SKM-1 treated with dmso at 0.1 percent for 144 hours (cell line): ENCODE results near the gene HCAR3.
"Not testable (repeated sequence)": the region's sequence is repeated elsewhere in the genome, so short reads cannot be mapped to it uniquely, and the experiment has no call there.

ENCODE experiments used
- DNase-seq: peaks from one replicate; lab custom pipeline; 2025; ENCODE audit not compliant: unreplicated experiment; lab: John Stamatoyannopoulos, UW

The HCAR3 gene

DNA sequence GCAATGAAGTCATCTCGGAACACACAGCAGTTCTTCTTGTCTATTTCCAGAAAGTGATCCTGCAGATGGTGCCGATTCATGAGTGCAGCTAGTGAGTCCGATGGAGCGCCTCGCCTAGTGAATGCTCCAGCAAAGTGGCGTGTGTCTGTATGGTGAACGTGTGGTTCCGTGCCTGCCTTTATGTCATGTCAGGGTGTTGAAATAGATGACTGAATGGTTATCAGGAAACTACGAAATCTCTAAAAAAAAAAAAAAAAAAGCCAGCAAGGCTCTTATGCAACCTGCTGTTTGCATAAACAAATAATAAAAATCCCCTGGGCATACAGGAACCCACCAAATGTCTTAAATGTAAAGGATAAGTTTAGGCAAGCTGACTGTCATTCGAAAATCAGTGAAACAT, at the start of gene HCAR3:
HCAR3 (minus strand) TSS at position 154 of the 400 bp plus-strand sequence; CDS start at position 80, 74 bp downstream.
- DNase-seq = not testable (repeated sequence)

DNA sequence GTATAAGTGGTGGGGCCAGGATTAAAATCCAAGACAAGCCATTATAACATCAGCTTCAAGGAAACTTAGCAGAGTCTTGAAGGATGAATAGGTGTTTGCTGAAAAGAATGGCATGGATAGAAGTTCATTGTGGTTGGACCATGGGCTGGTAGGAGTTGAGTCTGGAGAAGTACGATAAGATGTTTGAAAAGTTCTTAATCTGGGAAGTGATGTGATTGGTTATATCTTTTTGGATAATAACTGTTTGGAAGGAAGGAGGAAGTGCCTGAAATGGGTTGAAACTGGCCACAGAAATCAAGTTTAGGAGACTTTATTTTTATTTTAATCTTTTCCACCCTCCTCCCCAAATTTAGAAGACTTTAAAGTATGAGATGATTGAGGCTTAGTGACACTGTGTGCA, 41.0 kb upstream of the HCAR3 start:
- DNase-seq = no peak

DNA sequence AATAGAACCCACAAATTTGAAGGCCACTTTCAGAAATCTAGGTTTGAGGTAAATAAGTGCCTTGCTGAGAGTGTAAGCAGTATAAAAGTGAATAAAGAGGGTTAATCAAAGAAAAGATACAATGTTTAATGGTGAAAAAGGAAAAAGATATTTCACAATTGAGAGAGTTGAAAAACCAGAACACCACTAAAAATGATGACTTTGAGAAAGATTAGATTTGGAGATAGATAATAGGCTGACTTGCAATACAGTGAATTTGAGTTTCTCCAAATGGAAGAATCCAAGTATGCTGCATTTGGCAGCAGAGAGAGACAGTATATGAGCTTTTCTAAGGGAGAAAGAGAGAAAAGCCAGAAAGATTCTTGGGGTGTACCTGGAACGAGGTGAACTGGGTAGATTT, 38.2 kb upstream of the HCAR3 start:
- DNase-seq = no peak

DNA sequence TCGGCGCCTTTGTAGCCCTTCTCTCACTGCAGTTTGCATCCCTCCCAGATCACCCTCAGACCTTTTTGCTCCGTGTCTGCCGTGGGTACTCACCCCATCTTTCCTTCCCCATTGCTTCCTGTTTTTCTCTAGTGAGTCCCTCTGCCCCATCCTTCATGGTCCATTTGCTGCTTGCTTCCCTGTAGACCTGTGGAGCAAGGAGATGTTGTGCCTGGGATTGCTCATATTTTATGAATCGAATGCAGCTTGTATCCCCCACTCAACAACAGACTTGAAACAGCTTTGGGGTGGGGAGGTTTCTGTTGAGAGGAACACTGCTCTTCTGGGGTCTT, 36.7 kb upstream of the HCAR3 start:
- DNase-seq = no peak

DNA sequence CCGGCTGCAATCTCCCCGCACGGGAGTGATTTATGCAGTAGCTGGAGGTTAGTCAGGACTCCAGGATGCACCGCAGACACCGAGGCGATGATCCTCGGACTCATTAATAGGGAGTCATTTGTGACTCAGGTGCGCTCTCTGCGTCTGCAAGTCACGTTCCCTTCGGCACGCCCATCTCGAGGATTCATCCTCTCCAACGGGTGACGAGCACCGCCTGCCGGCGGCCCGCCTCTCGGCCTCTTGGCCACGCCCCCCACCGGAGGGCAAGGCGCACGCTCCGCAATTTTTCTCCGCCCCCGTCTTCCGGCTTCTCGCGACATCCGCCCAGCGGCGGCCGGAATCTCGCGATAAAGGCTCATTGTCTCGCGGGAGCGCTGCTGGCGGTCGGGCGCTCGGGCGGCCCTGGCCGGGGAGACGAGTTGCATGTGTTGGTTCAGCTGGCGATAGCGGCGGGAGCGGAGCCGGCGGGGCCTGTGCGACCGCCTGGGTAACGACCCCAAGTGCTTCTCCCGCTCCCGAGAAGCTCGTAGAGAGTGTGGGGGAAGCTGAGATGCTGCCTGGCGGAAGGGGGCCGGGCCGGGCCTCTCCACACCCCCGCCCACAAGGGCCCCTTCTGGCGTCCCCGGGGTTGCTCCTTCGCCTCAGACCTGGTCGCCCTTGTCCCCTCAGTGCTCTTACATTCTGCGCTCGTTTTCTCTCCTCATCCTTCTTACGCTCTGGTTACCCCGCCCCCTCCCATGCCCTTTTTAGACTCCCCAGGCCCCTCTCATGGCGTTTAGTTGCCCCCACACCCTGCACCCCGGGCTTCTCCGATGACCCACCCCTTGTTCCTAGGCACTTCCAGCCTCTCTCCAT, 36.1 kb upstream of the HCAR3 start, which contains the start of gene DENR:
DENR (plus strand) TSS at position 361 of the 855 bp plus-strand sequence. CDS start 878 bp downstream, outside the sequence.
- peak; percentile 79 for DNase-seq

DNA sequence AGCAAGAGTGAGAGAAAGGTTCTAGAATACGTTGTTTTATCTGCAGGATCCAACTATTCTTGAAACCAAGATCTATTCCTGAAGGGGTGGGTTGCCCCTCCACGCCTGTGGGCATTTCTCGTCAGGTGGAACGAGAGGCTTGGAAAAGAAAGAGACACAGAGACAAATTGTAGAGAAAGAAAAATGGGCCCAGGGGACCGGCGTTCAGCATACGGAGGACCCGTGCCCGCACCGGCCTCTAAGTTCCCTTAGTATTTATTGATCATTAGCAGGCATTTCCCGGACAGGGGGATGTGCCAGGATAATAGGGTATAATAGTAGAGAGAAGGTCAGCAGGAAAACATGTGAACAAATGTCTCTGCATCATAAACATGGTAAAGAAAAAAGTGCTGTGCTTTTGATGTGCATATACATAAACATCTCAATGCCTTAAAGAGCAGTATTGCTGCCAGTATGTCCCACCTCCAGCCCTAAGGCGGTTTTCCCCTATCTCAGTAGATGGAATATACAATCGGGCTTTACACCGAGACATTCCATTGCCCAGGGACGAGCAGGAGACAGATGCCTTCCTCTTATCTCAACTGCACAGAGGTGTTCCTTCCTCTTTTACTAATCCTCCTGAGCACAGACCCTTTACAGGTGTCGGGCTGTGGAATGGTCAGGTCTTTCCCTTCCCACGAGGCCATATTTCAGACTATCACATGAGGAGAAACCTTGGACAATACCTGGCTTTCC, 34.3 kb upstream of the HCAR3 start:
- not testable (repeated sequence) for DNase-seq

DNA sequence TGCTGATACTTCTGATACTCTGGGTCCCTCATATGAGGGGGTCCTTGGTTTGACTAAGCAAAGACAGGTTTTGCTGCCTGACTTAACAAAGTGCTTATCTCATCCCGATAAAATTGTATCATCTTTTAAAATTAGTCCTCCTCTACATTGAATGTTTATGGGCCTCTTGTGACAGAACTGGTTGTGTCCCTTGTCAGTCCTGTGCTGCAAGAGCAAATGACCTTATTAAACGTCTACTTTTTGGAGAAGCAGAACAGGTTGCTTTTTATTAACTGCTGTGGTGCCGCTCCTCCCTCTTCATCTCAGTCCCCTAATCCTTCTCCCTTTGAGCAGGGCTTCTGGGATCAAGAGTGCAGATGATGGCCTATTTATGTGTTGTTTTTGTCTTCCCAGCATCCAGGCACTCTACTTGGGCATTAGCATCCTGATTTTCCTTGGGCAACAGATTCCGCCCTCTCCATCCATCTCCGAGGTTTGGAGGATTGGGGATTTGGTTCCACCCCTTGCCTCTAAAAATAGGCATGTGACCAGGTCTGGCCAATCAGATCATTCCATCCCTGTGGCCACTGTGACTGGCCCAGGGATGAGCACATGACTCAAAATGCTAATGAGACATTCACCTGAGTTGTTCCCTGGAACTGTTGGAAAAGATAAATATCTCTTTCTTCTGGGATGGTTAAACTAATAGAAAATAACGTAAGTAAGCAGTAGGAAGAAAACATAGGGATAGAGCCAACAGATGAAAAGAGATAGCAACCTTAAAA, 33.1 kb upstream of the HCAR3 start:
- no peak for DNase-seq

DNA sequence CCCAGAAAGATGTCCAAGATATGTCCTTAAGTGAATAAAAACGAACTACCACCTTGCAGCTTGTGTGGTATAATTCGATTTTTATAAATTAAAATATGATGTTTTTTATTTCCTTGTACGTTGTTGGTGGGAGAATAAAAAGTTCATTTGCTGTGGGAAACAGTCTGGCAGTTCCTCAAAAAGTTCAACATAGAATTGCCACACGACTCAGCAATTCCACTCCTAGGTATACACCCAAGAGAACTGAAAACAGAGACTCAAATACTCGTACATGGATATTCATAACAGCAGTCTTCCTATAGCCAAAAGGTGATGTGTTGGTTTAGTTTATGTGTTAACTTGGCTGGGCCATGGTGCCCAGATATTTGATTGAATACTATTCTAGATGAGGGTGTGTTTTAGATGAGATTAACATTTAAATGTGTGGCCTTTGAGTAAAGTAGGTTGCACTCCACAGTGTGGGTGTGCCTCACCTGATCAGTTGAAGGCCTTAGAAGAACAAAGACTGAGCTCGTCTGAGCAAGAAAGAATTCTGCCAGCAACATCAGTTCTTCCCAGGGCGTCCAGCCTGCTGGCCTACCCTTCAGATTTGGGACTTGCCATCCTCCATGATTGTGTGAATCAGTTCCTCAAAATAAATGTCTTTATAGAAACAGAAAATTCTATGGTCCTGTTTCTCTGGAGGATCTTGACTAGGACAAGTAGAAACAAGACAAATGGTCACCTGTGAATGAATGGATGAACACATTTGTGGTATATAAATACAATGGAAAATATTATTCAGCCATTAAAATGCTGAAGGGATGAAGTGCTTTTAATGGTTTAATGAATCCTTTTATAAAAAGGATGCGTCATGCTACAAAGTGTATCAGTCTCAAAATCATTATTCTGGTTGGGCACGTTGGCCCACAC, 30.9 kb upstream of the HCAR3 start:
- DNase-seq = no peak

DNA sequence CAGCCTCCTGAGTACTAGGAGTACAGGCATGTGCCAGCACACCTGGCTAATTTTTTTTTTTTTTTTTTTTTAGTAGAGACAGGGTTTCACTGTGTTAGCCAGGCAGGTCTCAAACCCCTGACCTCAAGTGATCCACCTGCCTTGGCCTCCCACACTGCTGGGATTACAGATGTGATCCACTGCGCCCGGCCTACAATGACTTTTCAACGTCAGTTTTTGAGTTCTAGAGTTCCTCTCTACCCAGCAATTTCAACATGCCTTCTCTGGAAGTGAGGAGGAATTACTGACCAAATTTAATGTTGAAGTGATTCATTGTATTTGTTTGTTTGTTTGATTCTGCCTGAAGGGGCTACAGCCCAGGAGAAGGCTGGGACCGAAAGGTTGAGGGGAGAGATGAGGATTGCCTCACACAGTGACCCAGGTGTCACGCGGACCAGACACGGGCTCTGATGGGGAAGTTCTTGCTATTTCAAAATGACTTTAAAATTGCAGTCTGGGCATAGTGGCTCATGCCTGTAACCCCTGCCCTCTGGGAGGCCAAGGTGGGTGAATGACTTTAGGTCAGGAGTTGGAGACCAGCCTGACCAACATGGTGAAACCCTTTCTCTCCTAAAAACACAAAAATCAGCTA, 27.4 kb upstream of the HCAR3 start:
- peak; percentile 13 for DNase-seq

DNA sequence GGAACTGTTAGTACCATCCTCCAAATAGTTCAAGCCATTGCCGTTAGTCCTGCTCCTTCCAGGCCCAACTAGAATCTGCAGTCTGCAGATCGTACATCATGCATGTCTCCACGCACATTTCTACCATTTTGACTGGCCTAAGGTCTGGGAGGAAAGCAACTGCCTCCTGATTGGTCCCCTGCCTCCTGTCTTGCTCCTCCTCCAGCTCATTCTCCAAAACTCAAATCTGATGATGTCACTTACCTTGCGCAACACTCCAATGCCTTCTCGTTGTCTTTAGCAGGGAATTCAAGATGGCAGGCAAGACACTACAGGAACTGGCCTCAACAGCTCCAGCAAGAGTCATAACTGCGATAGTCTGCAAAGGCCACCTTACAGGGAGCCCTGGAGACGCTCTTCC, 23.7 kb upstream of the HCAR3 start:
- no peak for DNase-seq

DNA sequence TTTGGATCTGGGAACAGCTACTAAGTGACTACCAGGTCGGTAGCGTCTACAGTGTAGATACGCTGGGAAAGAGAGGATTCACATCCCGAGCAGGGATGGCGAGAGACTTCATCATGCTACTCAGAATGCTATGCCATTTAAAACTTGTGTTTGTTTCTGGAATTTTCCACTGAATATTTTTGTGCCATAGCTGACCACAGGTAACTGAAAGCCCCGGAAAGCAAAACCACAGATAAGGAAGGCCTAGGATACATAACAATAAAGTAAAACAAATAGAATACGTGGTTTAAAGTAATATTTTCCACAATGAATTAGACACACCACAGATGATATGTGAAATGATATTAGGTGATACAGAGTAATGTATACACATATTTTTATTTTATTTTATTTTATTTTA, 22.0 kb upstream of the HCAR3 start:
- DNase-seq = no peak

DNA sequence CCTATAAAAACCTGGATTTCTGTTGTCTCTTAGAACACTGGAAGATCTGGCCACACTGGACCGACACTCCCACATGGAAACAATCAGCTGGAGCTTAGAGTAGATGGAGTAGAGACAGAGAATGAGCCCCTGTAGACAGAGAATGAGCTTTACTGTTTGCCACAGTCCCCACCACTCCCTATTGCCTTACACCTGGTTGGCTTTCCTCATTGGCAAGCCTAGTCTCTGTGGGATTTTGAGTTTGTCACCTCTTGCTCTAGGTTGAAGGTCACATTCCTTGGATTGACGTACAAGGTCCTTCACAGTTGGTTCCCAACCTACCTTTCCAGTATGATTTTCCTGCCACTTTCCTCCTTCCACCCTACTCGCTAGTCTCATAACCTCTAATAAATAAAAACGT, 16.0 kb upstream of the HCAR3 start:
- DNase-seq = no peak

DNA sequence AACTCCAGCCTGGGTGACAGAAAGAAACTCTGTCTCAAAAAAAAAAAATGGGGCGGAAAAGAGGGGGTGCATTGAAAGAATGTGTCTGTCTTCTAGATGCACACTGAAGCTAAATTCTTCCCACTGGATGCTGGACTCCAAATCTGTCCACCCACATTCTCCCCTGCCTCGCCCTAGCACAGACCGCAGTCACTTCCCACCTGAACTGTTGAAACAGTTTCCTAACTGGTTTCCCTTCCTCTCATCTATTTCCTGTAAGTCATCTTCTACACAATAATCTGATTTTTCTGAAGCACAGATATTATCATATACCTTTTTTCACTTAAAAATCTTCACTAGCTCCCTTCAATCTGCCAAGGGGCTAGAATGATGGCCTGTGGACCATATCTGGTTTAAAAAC, 15.6 kb upstream of the HCAR3 start:
- DNase-seq = no peak

DNA sequence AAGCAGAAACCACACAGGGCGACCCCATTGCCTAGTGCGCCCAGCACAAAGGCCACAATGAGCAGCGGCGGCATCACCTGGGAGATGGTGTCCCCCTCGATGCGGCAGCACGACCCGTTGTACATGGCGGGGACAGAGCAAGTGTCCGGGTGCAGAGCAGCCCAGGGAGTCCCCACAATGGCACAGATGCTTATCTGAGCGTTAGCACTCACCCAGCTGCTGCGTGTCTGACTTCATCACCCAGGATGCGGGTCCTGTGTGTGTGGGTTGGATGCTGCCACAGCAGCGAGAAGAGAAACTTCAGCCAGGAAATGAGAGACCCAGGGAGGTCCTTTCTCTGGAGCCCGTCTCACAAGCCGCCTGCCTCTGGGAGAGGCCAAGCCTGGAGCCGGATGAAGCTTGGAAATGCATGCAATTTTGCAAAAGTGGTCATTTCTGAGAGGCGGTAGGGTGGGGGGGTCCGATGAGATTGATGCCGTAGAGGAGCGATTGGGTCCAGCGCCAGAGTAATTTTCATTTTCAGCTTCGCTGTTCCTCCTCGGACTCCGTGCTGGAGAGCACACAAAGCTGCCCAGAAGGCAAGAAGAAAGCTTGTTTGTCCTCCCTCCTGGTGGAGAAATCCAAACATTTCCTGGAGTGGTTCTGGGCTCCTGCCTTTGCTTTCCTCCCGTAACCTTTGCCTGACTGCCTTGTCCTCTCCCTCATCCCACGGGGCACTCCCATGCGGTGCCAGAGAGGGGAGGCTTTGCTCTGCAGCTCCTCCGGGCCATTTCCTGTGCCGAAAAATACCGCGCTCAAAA, 13.8 kb upstream of the HCAR3 start, which contains the start of gene HCAR1:
HCAR1 (minus strand) TSS at position 630 of the 800 bp plus-strand sequence; CDS start at position 125, 505 bp downstream.
- no peak for DNase-seq

DNA sequence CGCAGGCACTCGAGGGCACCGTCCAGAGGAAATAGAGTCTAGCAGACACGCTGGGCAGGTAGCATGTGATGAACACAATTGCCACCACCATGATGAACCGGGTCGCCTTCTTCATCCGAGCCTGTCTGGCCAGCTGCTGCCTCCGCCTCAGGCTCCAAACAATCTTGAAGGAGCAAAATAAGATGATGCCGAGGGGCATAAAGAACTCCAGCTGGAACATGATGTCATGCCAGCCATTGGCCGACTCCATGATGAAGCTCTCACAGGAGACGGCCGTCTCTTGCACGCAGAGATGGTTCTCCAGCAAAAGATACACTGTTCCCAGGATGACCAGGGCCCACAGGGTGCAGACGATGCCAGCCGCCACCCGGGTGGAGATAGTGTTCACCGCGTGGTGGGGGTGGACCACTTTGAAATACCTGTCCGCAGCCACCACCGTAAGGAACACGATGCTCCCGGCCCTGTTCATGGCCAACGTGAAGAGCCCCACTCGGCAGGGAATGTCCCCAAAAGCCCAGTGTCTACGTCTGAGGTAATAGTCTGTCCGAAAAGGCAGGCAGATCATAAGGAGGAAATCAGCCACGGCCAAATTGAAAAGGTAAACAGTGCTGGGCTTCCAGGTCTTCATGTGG, 13.1 kb upstream of the HCAR3 start:
- no peak for DNase-seq

DNA sequence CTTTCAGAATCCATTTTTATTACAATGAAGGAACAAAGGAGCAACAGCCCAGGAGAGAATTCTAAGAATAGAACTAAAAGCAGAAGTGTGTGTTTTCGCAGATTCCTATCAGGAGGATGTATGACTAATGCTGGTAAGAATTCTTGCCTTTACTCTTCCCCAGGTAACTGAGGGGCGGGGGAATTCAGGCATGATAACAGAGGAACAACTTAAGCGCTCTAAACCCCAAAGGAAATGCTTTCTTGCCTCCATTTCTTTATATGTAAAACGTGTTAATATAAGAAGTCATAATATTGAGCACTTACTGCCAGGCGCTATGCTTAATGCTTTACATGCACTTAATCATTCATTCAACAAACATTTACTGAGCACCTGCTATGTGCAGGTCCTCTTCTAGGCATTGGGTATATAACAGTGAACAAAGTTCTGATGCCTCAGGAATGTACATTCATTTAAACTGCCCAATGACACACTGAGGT, 9.5 kb upstream of the HCAR3 start:
- peak; percentile 43 for DNase-seq

DNA sequence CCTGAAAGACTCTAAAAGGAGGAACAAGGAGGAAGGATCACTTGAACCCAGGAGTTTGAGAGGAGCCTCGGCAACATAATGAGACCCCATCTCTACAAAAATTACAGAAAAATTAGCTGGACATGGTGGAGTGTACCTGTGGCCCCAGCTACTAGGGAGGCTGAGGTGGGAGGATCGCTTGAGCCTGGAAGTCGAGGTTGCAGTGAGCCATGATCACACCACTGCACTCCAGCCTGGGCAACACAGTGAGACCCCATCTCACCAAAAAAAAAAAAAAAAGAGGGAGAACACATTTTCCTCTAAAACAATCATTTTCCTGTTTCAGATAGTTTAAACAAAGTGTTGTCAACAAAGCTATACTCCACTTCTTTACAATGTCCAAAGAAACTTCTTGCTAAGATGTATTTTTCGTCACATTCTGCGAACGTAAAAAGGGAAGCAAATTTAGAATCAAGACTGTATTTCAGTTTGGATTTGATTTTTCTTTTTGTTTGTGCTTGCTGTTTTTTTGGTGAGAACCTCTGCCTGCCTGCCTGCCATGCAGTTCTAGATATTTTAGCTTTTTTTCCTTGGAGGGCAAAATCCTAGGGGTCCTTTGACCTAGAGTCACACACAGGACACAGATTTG, 9.0 kb upstream of the HCAR3 start:
- no peak for DNase-seq

DNA sequence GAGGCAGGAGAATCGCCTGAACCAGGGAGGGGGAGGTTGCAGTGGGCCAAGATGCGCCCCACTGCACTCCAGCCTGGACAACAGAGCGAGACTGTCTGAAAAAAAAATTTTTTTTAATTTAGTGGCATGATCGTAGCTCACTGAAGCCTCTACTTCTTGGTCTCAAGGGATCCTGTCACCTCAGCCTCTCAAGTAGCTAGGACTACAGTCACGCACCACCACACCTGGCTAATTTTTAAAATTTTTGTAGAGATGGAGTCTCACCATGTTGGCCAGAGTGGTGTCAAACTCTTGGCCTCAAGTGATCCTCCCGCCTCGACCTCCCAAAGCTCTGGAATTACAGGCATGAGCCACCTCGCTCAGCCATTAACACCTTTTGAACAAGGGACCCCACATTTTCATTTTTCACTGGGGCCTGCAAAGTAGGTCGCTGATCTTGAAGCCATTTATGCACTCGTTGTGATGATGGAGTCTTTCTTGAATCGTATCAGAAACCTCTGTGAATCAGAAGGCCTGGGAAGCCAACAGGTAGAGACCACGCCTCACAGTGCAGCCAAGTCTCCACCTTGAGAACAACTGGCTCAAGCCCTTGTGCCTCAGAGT, 8.1 kb upstream of the HCAR3 start:
- DNase-seq = no peak
